NCI-H345 (cell line): Measurements from ENCODE around the gene POU2AF2.
"Not testable (repeated sequence)": the region's sequence is repeated elsewhere in the genome, so short reads cannot be mapped to it uniquely, and the experiment has no call there.

Experiments used
- DNase-seq: peaks from one replicate; lab custom pipeline; 2025; lab: John Stamatoyannopoulos, UW

POU2AF2 gene, protein sequence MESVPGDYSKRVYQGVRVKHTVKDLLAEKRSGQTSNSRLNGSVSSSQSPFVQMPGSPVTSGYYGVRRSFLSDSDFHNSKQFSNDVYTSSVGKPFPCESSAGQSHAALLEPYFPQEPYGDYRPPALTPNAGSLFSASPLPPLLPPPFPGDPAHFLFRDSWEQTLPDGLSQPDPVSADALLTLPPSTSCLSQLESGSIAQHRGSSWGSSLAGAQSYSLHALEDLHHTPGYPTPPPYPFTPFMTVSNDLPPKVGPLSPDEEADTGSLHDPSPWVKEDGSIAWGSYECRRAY

DNA sequence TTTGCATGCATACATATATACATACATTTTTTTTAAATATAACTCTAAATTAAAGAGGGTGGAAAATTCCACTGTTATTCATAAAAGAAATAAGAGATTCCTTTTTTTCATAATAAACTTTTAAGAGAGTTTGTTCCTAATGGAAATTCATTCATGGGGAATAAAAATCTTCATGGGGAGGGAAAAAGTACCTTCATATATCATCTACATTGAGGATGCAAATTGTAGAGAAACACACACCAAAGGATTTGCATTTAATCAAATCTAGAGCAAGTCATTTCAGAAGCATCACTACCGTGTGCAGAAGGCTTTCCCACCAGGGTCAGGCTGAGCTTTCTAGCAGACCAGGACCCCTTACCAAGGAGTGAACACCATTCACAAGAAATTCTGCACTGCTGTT lies at the start of gene POU2AF2:
TSS of gene POU2AF2 (plus strand) at position 301 of the 400 bp plus-strand sequence. CDS start 129 bp downstream, outside the sequence.
- no peak for DNase-seq

DNA sequence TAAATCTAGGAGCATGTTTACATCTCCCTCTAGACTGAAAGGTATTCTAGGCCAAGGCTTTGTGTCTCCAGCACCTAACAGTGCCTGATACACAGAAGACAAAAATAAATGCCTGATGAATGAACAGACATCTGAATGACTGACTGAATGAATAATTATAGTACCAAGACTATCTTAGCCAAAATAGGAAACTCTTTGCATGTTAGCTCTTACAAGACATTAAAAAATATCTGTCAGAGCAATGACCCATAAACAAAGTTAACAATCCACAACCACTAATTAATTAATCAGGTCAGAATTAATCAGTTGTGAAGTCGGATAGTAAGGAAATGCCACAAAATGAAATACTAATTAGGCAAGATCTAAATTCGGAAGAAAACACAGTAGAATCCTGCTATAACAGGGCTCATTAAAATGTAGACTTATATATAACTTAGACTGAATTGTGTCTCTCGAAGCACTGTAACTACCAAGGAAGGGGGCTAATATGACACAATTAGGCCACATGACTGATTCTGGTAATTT lies 45.5 kb upstream of the POU2AF2 start:
- DNase-seq: no peak

DNA sequence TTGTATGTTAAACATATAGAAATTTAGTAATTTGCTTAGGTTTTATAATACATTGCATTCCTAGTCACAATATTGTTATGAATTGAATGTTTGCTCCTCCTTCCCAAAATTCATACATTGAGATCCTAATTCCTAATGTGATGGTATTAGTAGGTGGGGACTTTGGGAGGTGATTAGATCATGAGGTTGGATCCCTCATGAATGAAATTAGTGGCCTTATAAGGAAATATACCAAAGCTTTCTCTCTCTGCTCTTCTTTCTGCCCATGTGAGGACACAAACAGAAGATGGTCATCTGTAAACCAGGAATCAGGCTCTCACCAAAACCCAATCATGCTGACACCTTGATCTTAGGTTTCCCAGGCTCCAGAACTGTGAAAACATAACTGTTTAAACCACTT lies 41.3 kb upstream of the POU2AF2 start:
- no peak for DNase-seq

GRCh38 chr11:111205632-111206385 lies 39.7 kb upstream of the POU2AF2 start:
- no peak for DNase-seq

GRCh38 chr11:111206472-111206871 lies 39.1 kb upstream of the POU2AF2 start:
- no peak for DNase-seq

DNA sequence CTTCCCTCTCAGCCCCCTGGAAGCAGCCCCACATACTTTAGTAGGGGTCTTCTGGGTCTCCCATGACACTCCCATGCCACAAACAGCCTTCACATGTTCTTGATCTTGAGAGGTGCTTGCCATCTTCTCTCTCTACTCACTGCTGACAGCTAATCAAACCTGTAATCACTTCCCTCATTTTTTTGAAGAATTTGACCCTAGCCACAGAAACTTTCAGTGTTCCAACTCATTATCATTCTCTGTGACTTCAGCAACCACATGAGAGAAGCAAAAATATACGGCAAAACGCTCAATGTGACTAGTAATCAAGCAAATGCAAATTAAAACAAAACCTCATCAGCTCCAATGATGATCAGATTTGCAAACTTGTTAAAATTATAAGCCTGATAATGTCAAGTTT lies 38.3 kb upstream of the POU2AF2 start:
- no peak for DNase-seq

DNA sequence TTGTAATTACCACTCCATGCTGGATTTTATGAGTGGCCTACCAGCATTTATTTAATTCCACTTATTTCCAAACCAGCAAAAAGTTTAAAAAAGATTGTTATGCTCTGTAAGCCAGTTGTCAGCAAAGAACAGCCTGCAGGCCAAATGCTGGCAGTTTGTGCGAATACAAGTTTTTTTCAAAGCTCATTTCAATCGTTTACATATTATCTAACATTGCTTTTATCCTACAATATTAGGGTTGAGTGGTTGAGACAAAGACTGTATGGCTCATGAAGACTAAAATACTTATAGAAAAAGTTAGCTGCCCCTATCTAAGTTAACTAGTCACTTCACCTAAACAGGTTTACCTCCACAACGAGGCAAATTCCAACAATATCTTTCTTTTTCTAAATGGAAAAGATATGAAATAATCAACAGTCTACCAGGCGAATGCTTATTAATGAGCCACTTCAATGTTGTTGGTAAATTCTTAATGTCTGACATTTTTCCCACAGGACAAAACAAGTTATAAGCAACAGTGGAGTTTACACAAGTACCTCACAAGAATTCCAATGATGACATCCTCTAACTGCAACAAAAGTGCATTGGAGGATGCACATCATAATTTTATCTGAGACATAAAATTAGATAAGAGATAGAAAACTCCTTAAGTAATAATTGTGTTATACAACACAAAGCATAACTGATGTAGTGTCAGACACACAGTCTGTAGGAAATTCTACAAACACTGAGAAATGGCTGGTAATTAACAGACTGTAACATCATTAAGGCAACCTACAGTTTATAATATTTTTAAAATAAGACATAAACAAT lies 35.8 kb upstream of the POU2AF2 start:
- DNase-seq: no peak

DNA sequence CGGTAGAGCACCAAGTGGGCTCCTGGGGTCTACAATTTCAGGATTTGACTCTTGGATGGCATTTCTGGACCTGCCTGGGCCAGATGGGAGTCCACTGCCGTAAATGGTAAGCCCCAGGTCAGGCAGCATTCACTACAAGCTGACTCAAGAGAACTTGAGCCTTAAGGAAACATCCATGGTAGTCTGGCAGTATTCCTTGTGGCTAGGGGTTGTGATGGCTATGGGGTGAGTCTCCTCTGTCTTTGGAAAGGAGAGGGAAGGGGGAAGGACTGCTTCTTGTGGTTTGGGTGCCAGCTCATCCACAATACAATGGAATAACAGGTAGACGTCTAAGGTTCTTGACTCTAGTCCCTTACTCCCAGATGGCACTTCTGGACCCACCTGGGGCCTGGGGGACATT lies 32.3 kb upstream of the POU2AF2 start:
- no peak for DNase-seq

DNA sequence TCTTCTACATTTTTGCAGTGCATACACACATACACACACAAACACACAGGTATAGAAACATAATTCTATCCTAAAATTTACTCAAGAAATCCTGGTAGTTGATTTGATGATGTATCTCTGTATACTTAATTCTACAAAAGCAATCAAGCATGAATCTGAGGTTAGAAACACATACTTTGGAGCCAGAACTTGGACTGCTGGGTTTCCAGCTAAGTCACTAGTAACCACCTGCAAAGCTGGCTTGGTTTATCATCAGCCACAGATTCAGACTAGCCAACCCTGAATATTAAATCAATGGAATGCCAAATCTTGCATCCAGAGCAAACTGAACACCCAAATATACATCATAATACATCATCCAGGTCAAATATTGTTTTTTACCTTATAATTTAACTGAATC lies 24.8 kb upstream of the POU2AF2 start:
- no peak for DNase-seq

GRCh38 chr11:111221208-111221607 lies 24.3 kb upstream of the POU2AF2 start:
- no peak for DNase-seq

DNA sequence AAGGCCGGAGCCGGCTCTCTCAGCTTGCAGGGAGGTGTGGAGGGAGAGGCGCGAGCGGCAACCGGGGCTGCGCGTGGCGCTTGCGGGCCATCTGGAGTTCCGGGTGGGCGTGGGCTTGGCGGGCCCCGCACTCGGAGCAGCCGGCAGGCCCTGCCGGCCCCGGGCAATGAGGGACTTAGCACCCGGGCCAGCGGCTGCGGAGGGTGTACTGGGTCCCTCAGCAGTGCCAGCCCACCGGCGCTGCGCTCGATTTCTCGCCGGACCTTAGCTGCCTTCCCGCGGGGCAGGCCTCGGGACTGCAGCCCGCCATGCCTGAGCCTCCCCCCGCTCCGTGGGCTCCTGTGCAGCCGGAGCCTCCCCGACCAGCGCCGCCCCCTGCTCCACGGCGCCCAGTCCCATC lies 23.6 kb upstream of the POU2AF2 start:
- DNase-seq: not testable (repeated sequence)

DNA sequence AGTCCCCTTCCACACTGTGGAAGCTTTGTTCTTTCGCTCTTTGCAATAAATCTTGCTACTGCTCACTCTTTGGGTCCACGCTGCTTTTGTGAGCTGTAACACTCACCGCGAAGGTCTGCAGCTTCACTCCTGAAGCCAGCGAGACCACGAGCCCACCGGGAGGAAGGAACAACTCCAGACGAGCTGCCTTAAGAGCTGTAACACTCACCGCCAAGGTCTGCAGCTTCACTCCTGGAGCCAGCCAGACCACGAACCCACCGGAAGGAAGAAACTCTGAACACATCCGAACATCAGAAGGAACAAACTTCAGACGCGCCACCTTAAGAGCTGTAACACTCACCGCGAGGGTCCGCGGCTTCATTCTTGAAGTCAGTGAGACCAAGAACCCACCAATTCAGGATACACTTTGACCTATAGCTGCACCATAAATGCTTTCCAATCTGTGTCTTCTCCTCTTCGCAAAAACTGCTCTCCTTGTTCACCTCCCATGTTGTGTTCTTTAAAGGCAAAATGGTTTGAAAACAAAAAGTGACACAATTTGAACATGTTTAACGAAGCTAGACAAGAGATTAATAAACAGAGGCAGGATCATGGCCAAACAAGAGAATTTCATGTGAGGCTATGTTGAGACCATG lies 22.6 kb upstream of the POU2AF2 start:
- not testable (repeated sequence) for DNase-seq

DNA sequence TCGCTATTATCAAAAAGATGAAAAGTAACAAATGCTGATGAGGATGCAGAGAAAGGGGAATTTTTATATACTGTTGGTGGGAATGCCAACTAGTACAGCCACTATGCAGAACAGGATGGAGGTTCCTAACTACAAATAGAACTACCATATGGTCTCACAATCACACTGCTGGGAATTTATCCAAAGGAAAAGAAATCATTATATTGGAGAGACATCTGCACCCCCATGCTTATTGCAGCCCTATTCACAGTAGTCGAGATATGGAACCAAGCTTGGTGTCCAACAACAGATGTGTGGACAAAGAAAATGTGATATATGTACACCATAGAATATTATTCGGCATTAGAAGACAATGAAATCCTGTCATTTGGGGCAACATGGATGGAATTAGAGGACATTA lies 19.6 kb upstream of the POU2AF2 start:
- DNase-seq: no peak

GRCh38 chr11:111229604-111230003 lies 15.9 kb upstream of the POU2AF2 start:
- DNase-seq: no peak

DNA sequence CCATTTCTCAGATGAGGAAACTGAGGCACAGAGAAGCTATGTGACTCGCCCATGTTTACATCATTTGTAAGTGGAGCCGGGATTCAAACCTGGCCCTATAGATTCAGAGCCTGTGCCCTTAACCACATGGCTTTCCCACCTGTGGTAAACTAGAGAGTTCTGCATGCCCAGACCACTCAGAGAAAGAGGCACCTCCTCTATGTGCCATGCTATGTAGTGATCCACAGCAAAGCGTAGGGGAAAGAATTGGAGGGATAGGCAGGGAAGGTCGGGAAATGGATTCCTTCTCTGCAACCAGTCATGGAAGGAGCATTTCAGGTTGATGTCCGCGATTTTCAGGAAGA lies 15.4 kb upstream of the POU2AF2 start:
- DNase-seq: no peak

GRCh38 chr11:111231836-111232235 lies 13.7 kb upstream of the POU2AF2 start:
- DNase-seq: no peak

GRCh38 chr11:111236383-111236782 lies 9.1 kb upstream of the POU2AF2 start:
- DNase-seq: no peak

DNA sequence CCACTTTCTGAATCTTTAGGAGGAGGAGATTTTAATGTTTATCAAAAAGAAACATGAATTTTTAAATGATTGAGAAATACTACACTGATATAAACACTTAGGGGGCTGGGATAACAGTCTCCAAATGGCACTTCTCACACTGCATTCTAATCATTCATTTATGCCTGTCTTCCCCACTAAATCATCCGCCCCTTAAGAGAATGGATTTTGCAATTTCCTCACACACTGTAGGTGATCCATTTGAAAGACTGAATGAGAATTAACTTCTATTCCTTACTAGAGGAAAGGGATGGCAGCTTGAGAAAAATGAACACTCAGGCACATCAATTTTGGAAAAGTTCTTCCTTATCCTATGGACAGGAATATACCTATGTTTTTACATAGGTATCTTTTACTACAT lies 7.6 kb upstream of the POU2AF2 start:
- DNase-seq: no peak

DNA sequence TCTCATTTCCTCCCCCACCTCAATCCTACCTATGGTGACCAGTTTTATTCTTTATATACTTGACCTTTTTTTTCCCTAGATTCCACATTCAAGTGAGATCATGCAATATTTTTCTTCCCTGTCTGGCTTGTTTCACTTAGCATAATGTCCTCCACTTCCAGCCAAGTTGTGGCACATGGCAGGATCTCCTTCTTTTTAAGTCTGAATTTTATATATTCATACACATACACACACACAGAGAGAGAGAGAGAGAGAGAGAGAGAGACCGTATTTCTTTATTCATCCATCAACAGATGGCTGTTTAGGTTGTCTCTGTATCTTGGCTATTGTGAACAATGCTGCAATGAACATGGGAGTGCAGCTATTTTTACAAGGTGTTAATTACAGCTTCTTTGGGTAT lies 1.4 kb downstream of the POU2AF2 start:
- no peak for DNase-seq

DNA sequence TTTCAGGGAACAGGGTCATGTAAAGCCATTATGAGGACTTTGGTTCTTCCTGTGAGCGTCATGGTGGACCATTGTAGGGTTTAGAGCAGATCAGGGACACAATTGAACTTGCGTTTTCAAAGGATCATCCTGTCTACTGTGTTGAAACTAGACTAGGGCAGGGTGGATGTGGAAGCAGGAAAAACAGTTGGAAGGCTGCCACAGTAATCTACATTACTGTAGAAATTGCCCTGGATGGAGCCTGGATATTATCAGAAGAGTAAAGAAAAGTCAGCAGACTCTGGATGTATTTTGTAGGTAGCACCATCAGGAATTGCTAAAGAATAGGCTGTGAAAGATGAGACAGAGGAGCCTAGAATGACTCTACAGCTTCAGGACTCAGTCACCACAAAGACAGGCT lies 5.4 kb downstream of the POU2AF2 start:
- no peak for DNase-seq

- DNase-seq: no peak
These were observed 7.6 kb downstream of the POU2AF2 start for GRCh38 chr11:111253131-111253530.

GRCh38 chr11:111253630-111254029 lies 8.1 kb downstream of the POU2AF2 start:
- DNase-seq: no peak
